Heart left ventricle (tissue), 13 donors: Measurements from ENCODE around the gene TERC.

Source experiments
- CTCF ChIP-seq, 12 donors: fragments of 200-600 bp; sonication (generic) in 4 of 12; IDR thresholded peaks; one replicate each; pipeline versions ENCODE4 v1.5.0 to v1.8.0; 2018 to 2022; ENCODE audit warnings: antibody characterized with exemption in 12 of 12, mild to moderate bottlenecking in 5 of 12
- POLR2A ChIP-seq, 2 donors: fragments of 450-650 bp; IDR thresholded peaks; one replicate each; pipeline ENCODE4 v1.6.1; 2017; ENCODE audit warnings: antibody characterized with exemption in 2 of 2, mild to moderate bottlenecking in 2 of 2, moderate library complexity in 2 of 2
- donor health status: ischemic (EF 13 %, LVEDD 7.1; RV severe dilation, severe dysfunction).
- donor health status: DM: no; HTN: yes; CAD: no.
- donor health status: DM: no; HTN: no; CAD: no.
- donor health status: ischemic (EF 25% LVEDD 6.9; RV normal size, moderate dysfunction).
- donor health status: ischemic (EF 25% LVEDD 5.7; RV mildly dilated, moderate dysfunction).
- donor health status: ischemic (EF 35%, LVEDD 5.7; RV mildly dilated, moderate dysfunction).
- donor health status: nonischemic (EF 11% LVEDD 7.7; RV severe dilation, severe dysfunction).
- donor health status: DM: yes; HTN: yes; CAD: no.
- donor health status: PGD.
- donor health status: ischemic (EF 29% LVEDD 5.4; RV normal size, mild dysfunction).
- donor health status: nonischemic (EF 23%, LVEDD 6.1; RV moderate dilation, normal function).

DNA sequence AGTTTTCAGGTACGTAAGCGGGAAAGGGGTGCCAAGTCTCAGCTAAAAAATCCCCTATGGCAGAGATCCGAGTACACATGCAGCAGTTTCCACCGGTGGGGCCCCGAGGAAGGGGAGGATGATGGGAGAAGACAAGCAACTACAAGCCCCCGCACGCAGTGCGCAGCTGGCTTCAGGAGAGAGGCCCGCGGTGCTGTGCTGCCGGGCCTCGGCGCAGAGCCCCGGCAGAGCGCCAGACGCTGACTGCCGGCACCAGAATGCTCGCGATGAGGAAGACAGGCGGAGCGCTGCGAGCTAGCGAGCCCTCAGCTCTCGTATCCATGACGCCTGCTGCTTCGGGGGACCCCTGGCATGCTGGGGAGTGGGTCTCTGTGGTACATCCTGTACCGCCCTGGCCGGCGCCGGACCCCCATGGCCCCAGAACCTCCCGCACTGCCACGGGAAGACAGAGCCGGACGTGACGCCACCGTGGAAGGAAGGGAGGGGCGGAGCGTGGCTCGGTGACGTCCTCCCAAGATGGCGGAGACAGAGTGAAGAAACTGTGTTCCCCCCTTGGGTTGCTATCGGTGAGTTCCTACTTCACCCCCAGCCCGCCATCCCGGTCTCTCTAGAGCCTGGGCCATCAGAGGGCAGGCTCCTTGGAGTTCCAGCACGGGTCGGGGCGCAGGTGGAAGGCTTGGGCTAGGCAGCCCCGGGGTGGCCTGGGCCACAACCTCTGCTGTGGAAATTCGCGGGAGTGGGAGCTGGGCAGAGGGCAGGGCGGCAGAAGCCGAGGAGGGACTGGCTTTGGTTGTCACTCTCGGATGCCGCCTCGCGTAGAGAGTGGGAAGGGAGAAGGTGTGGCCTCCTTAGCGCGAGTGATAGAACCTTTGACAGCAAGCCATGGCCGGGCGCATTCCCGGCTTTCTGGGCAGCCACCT lies 8.3 kb upstream of the TERC start, which contains the start of gene MYNN:
- TF ChIP-seq POLR2A (IDR thresholded peaks at IDR 0.05) (peak; percentile 83 to 97), CTCF (IDR thresholded peaks at IDR 0.05) (peak in 1 of 12 donors; percentile 29)
